Subcutaneous adipose tissue (tissue), 4 donors: ENCODE measurements around the gene PLSCR4. TPM values are rescaled to one million over a fixed set of nuclear protein-coding genes. Genes with fewer than 3 reads are reported as not detected.

Source experiments
- CTCF ChIP-seq: fragments of 450-650 bp; IDR thresholded peaks from one replicate; pipeline ENCODE4 v1.5.1; 2016; ENCODE audit warnings: low read depth, mild to moderate bottlenecking, control low read depth, antibody characterized with exemption, moderate library complexity
- total RNA-seq, 4 donors: library from RNA; depleted of rRNA; stranded (reverse); fragments of >200 nt; gene quantifications; one replicate each; pipeline ENCODE4 v1.1.0, GENCODE V29; 2016

Gene PLSCR4
- total RNA-seq, 4 donors from 2014 or later: 79.9 to 144 (median 103) TPM

- no peak for TF ChIP-seq CTCF
Measured at GRCh38 chr3:146262371-146263110, 11.6 kb upstream of the PLSCR4 start.

GRCh38 chr3:146259880-146260589 is 9.1 kb upstream of the PLSCR4 start:
- no peak for TF ChIP-seq CTCF

GRCh38 chr3:146256851-146257486 is 6.1 kb upstream of the PLSCR4 start:
- TF ChIP-seq CTCF: no peak

GRCh38 chr3:146249921-146250320 is 984 bp downstream of the PLSCR4 start:
- no peak for TF ChIP-seq CTCF

GRCh38 chr3:146247911-146248310 is 3.0 kb downstream of the PLSCR4 start:
- no peak for TF ChIP-seq CTCF

GRCh38 chr3:146246526-146246925 is 4.4 kb downstream of the PLSCR4 start:
- TF ChIP-seq CTCF: no peak

- no peak for TF ChIP-seq CTCF
Measured at GRCh38 chr3:146243559-146243958, 7.3 kb downstream of the PLSCR4 start.
